WTC11 (cell line): ENCODE measurements around the gene C6orf47. TPM values are rescaled to one million over a fixed set of nuclear protein-coding genes. Genes with fewer than 3 reads are reported as not detected.

Source experiments
- ATAC-seq: fragments of 200-7000 bp; cut with Tn5 transposase; 2 replicates; pipeline ENCODE4 v1.10.0; 2021; ENCODE audit warnings: mild to moderate bottlenecking, moderate library complexity
- CTCF ChIA-PET: fragments of 300-600 bp; sonication (Branson Sonifier 250); formaldehyde crosslinking; loops from one replicate; lab custom pipeline; 2021; ENCODE audit warnings: antibody characterized with exemption; lab: Charles Lee
- POLR2A ChIA-PET: fragments of 350-600 bp; sonication (Branson Sonifier 250); formaldehyde crosslinking; loops from one replicate; lab custom pipeline; 2021; ENCODE audit warnings: antibody characterized with exemption; lab: Charles Lee
- DNase-seq: peaks from one replicate; pipeline ENCODE4 v3.0.0; 2021; ENCODE audit warnings: low spot score
- H3K27ac Mint-ChIP-seq: 2 replicates; pipeline ENCODE4 v1.8.0; 2021; ENCODE audit warnings: mixed read lengths
- H3K27me3 Mint-ChIP-seq: 2 replicates; pipeline ENCODE4 v1.8.0; 2021; ENCODE audit warnings: low read depth, mild to moderate bottlenecking, moderate library complexity, mixed read lengths
- H3K36me3 Mint-ChIP-seq: 2 replicates; pipeline ENCODE4 v1.8.0; 2021; ENCODE audit warnings: mixed read lengths
- H3K4me1 Mint-ChIP-seq: 2 replicates; pipeline ENCODE4 v1.8.0; 2022; ENCODE audit warnings: mixed read lengths
- H3K4me3 Mint-ChIP-seq: 2 replicates; pipeline ENCODE4 v1.8.0; 2021; ENCODE audit warnings: mild to moderate bottlenecking, moderate library complexity, mixed read lengths
- H3K9me3 Mint-ChIP-seq: 2 replicates; pipeline ENCODE4 v1.8.0; 2021; ENCODE audit warnings: mixed read lengths
- ATF3 ChIP-seq: sonication (generic); formaldehyde crosslinking; conservative IDR thresholded peaks from 2 replicates; pipeline ENCODE4 v1.8.1; 2022; ENCODE audit warnings: mild to moderate bottlenecking, missing genetic modification reagents
- KAT7 ChIP-seq: sonication (generic); formaldehyde crosslinking; IDR thresholded peaks from 2 replicates; pipeline ENCODE4 v1.8.1; 2023; ENCODE audit warnings: missing genetic modification reagents, mild to moderate bottlenecking, borderline replicate concordance
- MAX ChIP-seq: sonication (generic); formaldehyde crosslinking; IDR thresholded peaks from 2 replicates; pipeline ENCODE4 v1.8.0; 2022; ENCODE audit warnings: mild to moderate bottlenecking, missing genetic modification reagents
- NFATC4 ChIP-seq: fragments of 250-450 bp; sonication (Bioruptor Pico); IDR thresholded peaks from 2 replicates; pipeline ENCODE4 v1.9.0; 2021; ENCODE audit warnings: mild to moderate bottlenecking
- NR2C2 ChIP-seq: sonication (generic); formaldehyde crosslinking; IDR thresholded peaks from 2 replicates; pipeline ENCODE4 v1.8.0; 2022; ENCODE audit warnings: mild to moderate bottlenecking, missing genetic modification reagents
- RORB ChIP-seq: fragments of 250-450 bp; sonication (Bioruptor Pico); IDR thresholded peaks from 2 replicates; pipeline ENCODE4 v1.9.0; 2021; ENCODE audit warnings: mild to moderate bottlenecking
- STAT6 ChIP-seq: sonication (generic); formaldehyde crosslinking; conservative IDR thresholded peaks from 2 replicates; pipeline ENCODE4 v1.8.1; 2023; ENCODE audit warnings: mild to moderate bottlenecking, low read depth, missing genetic modification reagents, moderate library complexity
- TEAD1 ChIP-seq: sonication (generic); formaldehyde crosslinking; IDR thresholded peaks from 2 replicates; pipeline ENCODE4 v1.8.0; 2022; ENCODE audit warnings: mild to moderate bottlenecking, missing genetic modification reagents
- USF2 ChIP-seq: sonication (generic); formaldehyde crosslinking; IDR thresholded peaks from 2 replicates; pipeline ENCODE4 v1.8.1; 2023; ENCODE audit warnings: mild to moderate bottlenecking, missing genetic modification reagents, moderate library complexity
- ZNF219 ChIP-seq: sonication (generic); formaldehyde crosslinking; IDR thresholded peaks from 2 replicates; pipeline ENCODE4 v1.8.0; 2023; ENCODE audit warnings: missing genetic modification reagents, mild to moderate bottlenecking, borderline replicate concordance
- ZNF396 ChIP-seq: fragments of 250-450 bp; sonication (Bioruptor Pico); IDR thresholded peaks from 2 replicates; pipeline ENCODE4 v1.8.0; 2021; ENCODE audit warnings: mild to moderate bottlenecking, moderate library complexity, borderline replicate concordance
- total RNA-seq: library from RNA; stranded (reverse); gene quantifications from 3 replicates; pipeline ENCODE4 v1.2.3, GENCODE V29; 2021
- TF ChIP-seq, protein P1 (sequence below): sonication (generic); formaldehyde crosslinking; IDR thresholded peaks from 2 replicates; pipeline ENCODE4 v1.8.1; 2022; ENCODE audit warnings: mild to moderate bottlenecking, missing genetic modification reagents, moderate library complexity, borderline replicate concordance
- TF ChIP-seq, protein P2 (sequence below): sonication (generic); formaldehyde crosslinking; IDR thresholded peaks from 2 replicates; pipeline ENCODE4 v1.8.1; 2022; ENCODE audit warnings: missing genetic modification reagents, borderline replicate concordance
- TF ChIP-seq, protein P3 (sequence below): sonication (generic); formaldehyde crosslinking; IDR thresholded peaks from 2 replicates; pipeline ENCODE4 v1.8.1; 2023; ENCODE audit warnings: mild to moderate bottlenecking, missing genetic modification reagents

The C6orf47 gene
- total RNA-seq, 1 experiment from 2014 or later, result 16.3 TPM

DNA sequence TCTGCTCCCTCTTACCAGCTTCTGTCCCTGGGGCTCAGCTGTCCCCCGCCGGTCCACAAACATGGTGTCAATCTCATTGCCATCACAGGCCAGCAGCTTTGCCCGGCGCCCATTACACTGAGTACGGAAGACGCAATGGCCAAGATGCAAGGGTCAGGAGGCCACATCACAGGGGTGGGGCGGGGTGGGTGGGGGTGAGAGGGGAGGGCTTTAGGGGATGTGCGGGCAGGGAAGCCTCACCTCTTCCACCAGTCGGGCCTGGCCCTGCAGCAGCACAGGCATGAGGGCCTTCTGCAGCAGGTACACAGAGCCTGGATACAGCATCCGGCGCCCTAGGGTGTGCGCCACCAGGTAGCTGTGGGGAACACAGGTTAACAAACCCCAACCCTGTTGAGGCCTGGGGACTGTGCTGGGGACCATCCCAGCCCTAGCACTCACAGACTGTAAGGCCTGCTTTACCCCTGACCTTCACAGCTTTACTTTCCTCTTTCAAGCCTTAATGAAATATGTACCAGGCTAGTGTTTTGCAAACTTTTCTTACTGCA, 31.1 kb upstream of the C6orf47 start:
- DNase-seq (no peak), ATAC-seq (no peak)
- ChIA-PET POLR2A (no interaction called here), CTCF (interaction anchor here (1.1 kb wide), 1 partner anchor 22 kb away, joined by 3 read pairs; no protein-coding TSS in a partner anchor)
- H3K36me3 Mint-ChIP-seq, result peaks cover 26% of the 10 kb centered on the region
- no peaks in the 10 kb centered on the region for H3K27me3 Mint-ChIP-seq
- H3K27ac Mint-ChIP-seq, result no peak overlapping the region
- H3K9me3 Mint-ChIP-seq, result no peaks in the 10 kb centered on the region
- H3K4me3 Mint-ChIP-seq, result no peak overlapping the region
- TF ChIP-seq, protein P1, sequence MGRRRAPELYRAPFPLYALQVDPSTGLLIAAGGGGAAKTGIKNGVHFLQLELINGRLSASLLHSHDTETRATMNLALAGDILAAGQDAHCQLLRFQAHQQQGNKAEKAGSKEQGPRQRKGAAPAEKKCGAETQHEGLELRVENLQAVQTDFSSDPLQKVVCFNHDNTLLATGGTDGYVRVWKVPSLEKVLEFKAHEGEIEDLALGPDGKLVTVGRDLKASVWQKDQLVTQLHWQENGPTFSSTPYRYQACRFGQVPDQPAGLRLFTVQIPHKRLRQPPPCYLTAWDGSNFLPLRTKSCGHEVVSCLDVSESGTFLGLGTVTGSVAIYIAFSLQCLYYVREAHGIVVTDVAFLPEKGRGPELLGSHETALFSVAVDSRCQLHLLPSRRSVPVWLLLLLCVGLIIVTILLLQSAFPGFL (CRISPR knock-in tag), result no peak
- TF ChIP-seq ZNF219 (CRISPR knock-in tag) (no peak), ZNF396 (no peak), NFATC4 (no peak), NR2C2 (CRISPR knock-in tag) (no peak), USF2 (CRISPR knock-in tag) (no peak), KAT7 (CRISPR knock-in tag) (no peak), ATF3 (CRISPR knock-in tag) (no peak), RORB (CRISPR knock-in tag) (no peak)
- TF ChIP-seq, protein P2, sequence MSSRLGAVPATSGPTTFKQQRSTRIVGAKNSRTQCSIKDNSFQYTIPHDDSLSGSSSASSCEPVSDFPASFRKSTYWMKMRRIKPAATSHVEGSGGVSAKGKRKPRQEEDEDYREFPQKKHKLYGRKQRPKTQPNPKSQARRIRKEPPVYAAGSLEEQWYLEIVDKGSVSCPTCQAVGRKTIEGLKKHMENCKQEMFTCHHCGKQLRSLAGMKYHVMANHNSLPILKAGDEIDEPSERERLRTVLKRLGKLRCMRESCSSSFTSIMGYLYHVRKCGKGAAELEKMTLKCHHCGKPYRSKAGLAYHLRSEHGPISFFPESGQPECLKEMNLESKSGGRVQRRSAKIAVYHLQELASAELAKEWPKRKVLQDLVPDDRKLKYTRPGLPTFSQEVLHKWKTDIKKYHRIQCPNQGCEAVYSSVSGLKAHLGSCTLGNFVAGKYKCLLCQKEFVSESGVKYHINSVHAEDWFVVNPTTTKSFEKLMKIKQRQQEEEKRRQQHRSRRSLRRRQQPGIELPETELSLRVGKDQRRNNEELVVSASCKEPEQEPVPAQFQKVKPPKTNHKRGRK, result no peak
- TF ChIP-seq, protein P3, sequence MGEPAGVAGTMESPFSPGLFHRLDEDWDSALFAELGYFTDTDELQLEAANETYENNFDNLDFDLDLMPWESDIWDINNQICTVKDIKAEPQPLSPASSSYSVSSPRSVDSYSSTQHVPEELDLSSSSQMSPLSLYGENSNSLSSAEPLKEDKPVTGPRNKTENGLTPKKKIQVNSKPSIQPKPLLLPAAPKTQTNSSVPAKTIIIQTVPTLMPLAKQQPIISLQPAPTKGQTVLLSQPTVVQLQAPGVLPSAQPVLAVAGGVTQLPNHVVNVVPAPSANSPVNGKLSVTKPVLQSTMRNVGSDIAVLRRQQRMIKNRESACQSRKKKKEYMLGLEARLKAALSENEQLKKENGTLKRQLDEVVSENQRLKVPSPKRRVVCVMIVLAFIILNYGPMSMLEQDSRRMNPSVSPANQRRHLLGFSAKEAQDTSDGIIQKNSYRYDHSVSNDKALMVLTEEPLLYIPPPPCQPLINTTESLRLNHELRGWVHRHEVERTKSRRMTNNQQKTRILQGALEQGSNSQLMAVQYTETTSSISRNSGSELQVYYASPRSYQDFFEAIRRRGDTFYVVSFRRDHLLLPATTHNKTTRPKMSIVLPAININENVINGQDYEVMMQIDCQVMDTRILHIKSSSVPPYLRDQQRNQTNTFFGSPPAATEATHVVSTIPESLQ (CRISPR knock-in tag), result no peak
- H3K4me1 Mint-ChIP-seq, result no peaks in the 10 kb centered on the region

DNA sequence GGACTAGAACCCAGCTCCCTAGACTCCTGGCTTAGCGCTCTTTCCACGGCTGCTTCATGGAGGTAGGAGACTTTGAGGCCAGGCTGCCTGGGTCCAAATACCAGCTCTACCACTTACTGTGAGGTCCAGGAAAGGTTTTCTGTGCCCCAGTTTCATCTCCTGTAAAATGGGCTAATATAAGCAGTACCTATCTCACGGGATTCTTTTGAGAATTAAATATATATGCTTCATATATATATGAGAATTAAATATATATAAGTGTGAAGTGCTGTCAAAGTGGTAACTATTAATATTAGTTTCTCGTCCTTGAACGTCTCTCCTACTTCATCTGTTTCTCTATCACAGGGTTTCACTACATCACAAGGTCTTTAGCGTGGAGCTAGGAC, 30.5 kb upstream of the C6orf47 start:
- H3K4me3 Mint-ChIP-seq, result no peak overlapping the region
- H3K36me3 Mint-ChIP-seq, result peaks cover 20% of the 10 kb centered on the region
- no peak for TF ChIP-seq MAX (CRISPR knock-in tag)
- no peak for TF ChIP-seq STAT6 (CRISPR knock-in tag)
- TF ChIP-seq, protein P2, result no peak
- TF ChIP-seq, protein P3 (CRISPR knock-in tag), result no peak
- no peak for TF ChIP-seq TEAD1 (CRISPR knock-in tag)
- H3K27me3 Mint-ChIP-seq, result no peaks in the 10 kb centered on the region
- DNase-seq (no peak), ATAC-seq (no peak)
- H3K9me3 Mint-ChIP-seq, result no peaks in the 10 kb centered on the region
- no peak overlapping the region for H3K27ac Mint-ChIP-seq
- no peaks in the 10 kb centered on the region for H3K4me1 Mint-ChIP-seq
- ChIA-PET CTCF (interaction anchor here (0.9 to 2.2 kb wide), 4 partner anchors 22 to 79 kb away, joined by 3 to 13 read pairs (median 4); no protein-coding TSS in a partner anchor), POLR2A (no interaction called here)
